Progenitor cell of endocrine pancreas (in vitro differentiated cells): ENCODE data around the gene PGM2. TPM values are rescaled to one million over a fixed set of nuclear protein-coding genes. Genes with fewer than 3 reads are reported as not detected.

Source experiments
- DNase-seq: peaks from one replicate; pipeline ENCODE4 v3.0.0; 2021; ENCODE audit warnings: low spot score; ENCODE audit not compliant: unreplicated experiment
- H3K27ac Mint-ChIP-seq: 2 replicates; pipeline ENCODE4 v1.8.0; 2021; ENCODE audit warnings: mild to moderate bottlenecking, moderate library complexity, mixed read lengths
- H3K27me3 Mint-ChIP-seq: 2 replicates; pipeline ENCODE4 v1.8.0; 2021; ENCODE audit warnings: mixed read lengths
- H3K36me3 Mint-ChIP-seq: 2 replicates; pipeline ENCODE4 v1.8.0; 2022; ENCODE audit warnings: mixed read lengths; ENCODE audit not compliant: insufficient read depth
- H3K4me1 Mint-ChIP-seq: 2 replicates; pipeline ENCODE4 v1.8.0; 2021; ENCODE audit warnings: low read depth, mixed read lengths
- H3K4me3 Mint-ChIP-seq: 2 replicates; pipeline ENCODE4 v1.8.0; 2021; ENCODE audit warnings: low read depth, mild to moderate bottlenecking, moderate library complexity, mixed read lengths
- H3K9me3 Mint-ChIP-seq: 2 replicates; pipeline ENCODE4 v1.8.0; 2021; ENCODE audit warnings: low read depth, mixed read lengths
- CTCF ChIP-seq: fragments of 200-600 bp; sonication (generic); IDR thresholded peaks from one replicate; pipeline ENCODE4 v1.5.0; 2021; ENCODE audit warnings: antibody characterized with exemption, mild to moderate bottlenecking; ENCODE audit not compliant: unreplicated experiment
- total RNA-seq: library from RNA; stranded (reverse); gene quantifications from 2 replicates; pipeline ENCODE4 v1.2.1, GENCODE V29; 2021

Gene PGM2
- total RNA-seq, 1 donor from 2014 or later, result 25.9 TPM

GRCh38 chr4:37904824-37905223 lies 78.3 kb downstream of the PGM2 start:
- Mint-ChIP-seq H3K27ac (no peak overlapping the region), H3K4me1 (no peaks in the 10 kb centered on the region), H3K36me3 (no peaks in the 10 kb centered on the region), H3K9me3 (no peaks in the 10 kb centered on the region), H3K27me3 (peaks cover 14% of the 10 kb centered on the region), H3K4me3 (no peak overlapping the region)
- DNase-seq, result no peak
- no peak for TF ChIP-seq CTCF

- DNase-seq, result no peak
- H3K36me3 Mint-ChIP-seq, result no peaks in the 10 kb centered on the region
- H3K27me3 Mint-ChIP-seq, result peaks cover 14% of the 10 kb centered on the region
- H3K4me1 Mint-ChIP-seq, result no peaks in the 10 kb centered on the region
- no peak for TF ChIP-seq CTCF
- H3K4me3 Mint-ChIP-seq, result no peak overlapping the region
- H3K9me3 Mint-ChIP-seq, result no peaks in the 10 kb centered on the region
- no peak overlapping the region for H3K27ac Mint-ChIP-seq
Observed at GRCh38 chr4:37905533-37906169, 79.2 kb downstream of the PGM2 start.

- Mint-ChIP-seq H3K36me3 (no peaks in the 10 kb centered on the region), H3K9me3 (no peaks in the 10 kb centered on the region), H3K4me3 (no peak overlapping the region), H3K27me3 (peaks cover 5% of the 10 kb centered on the region), H3K4me1 (no peaks in the 10 kb centered on the region), H3K27ac (no peak overlapping the region)
- TF ChIP-seq CTCF, result no peak
- no peak for DNase-seq
Observed at GRCh38 chr4:37908488-37909331, 82.2 kb downstream of the PGM2 start.

GRCh38 chr4:37909332-37910090 lies 83.0 kb downstream of the PGM2 start:
- no peaks in the 10 kb centered on the region for H3K36me3 Mint-ChIP-seq
- no peaks in the 10 kb centered on the region for H3K9me3 Mint-ChIP-seq
- H3K4me3 Mint-ChIP-seq, result no peak overlapping the region
- H3K4me1 Mint-ChIP-seq, result no peaks in the 10 kb centered on the region
- no peak for TF ChIP-seq CTCF
- no peak overlapping the region for H3K27ac Mint-ChIP-seq
- H3K27me3 Mint-ChIP-seq, result peaks cover 5% of the 10 kb centered on the region
- no peak for DNase-seq

- H3K4me1 Mint-ChIP-seq, result no peaks in the 10 kb centered on the region
- no peak for DNase-seq
- H3K27ac Mint-ChIP-seq, result no peak overlapping the region
- TF ChIP-seq CTCF, result no peak
- no peak overlapping the region for H3K4me3 Mint-ChIP-seq
- H3K9me3 Mint-ChIP-seq, result no peaks in the 10 kb centered on the region
- H3K27me3 Mint-ChIP-seq, result peaks cover 5% of the 10 kb centered on the region
- no peaks in the 10 kb centered on the region for H3K36me3 Mint-ChIP-seq
Observed at GRCh38 chr4:37910091-37910486, 83.6 kb downstream of the PGM2 start.
